SH-SY5Y (cell line): ENCODE results near the gene FYN.

Experiments
- GATA2 ChIP-seq: IDR thresholded peaks from 2 replicates; pipeline ENCODE4 v1.6.1; 2011; ENCODE audit warnings: mild to moderate bottlenecking, low read depth, low read length
- GATA3 ChIP-seq: IDR thresholded peaks from 2 replicates; pipeline ENCODE4 v1.6.1; 2011; ENCODE audit warnings: low read depth, mild to moderate bottlenecking, low read length, moderate library complexity

FYN gene

GRCh38 chr6:111817451-111818120 lies 55.7 kb downstream of the FYN start:
- no peak for TF ChIP-seq GATA3
- TF ChIP-seq GATA2, result no peak

GRCh38 chr6:111813677-111814310 lies 59.5 kb downstream of the FYN start:
- no peak for TF ChIP-seq GATA3
- no peak for TF ChIP-seq GATA2

- no peak for TF ChIP-seq GATA2
Measured at GRCh38 chr6:111813237-111813636, 60.0 kb downstream of the FYN start.

- TF ChIP-seq GATA2, result peak; percentile 34; the same call in 1 of the 2 replicates
- no peak for TF ChIP-seq GATA3
Measured at GRCh38 chr6:111812060-111813038, 60.9 kb downstream of the FYN start.

- TF ChIP-seq GATA3 (no peak), GATA2 (no peak)
Measured at GRCh38 chr6:111810294-111811131, 62.7 kb downstream of the FYN start.

GRCh38 chr6:111809766-111810165 lies 63.5 kb downstream of the FYN start:
- TF ChIP-seq GATA3 (no peak), GATA2 (no peak)

GRCh38 chr6:111809264-111809663 lies 64.0 kb downstream of the FYN start:
- TF ChIP-seq GATA2 (no peak), GATA3 (no peak)

GRCh38 chr6:111808493-111808892 lies 64.8 kb downstream of the FYN start:
- TF ChIP-seq GATA3, result no peak
- TF ChIP-seq GATA2, result no peak

GRCh38 chr6:111806561-111807497 lies 66.4 kb downstream of the FYN start:
- no peak for TF ChIP-seq GATA2
- TF ChIP-seq GATA3, result no peak

GRCh38 chr6:111806165-111806547 lies 67.1 kb downstream of the FYN start:
- TF ChIP-seq GATA3, result no peak

- TF ChIP-seq GATA2 (no peak), GATA3 (no peak)
Measured at GRCh38 chr6:111805511-111806164, 67.6 kb downstream of the FYN start.

- TF ChIP-seq GATA2 (no peak), GATA3 (no peak)
Measured at GRCh38 chr6:111804627-111805235, 68.5 kb downstream of the FYN start.

- TF ChIP-seq GATA3, result no peak
- no peak for TF ChIP-seq GATA2
Measured at GRCh38 chr6:111803804-111804203, 69.4 kb downstream of the FYN start.

GRCh38 chr6:111803371-111803770 lies 69.9 kb downstream of the FYN start:
- TF ChIP-seq GATA2 (no peak), GATA3 (no peak)
